Measurements from ENCODE around the gene CCDC146. TPM values are rescaled to one million over a fixed set of nuclear protein-coding genes. Genes with fewer than 3 reads are reported as not detected.

The CCDC146 gene
- total and polyA plus RNA-seq, 9 of the 15 experiments (the other 6 are each of a cell fraction or from before 2014, with no cell fraction given): 0.10 to 0.98 (median 0.26) TPM; not detected in 1

DNA sequence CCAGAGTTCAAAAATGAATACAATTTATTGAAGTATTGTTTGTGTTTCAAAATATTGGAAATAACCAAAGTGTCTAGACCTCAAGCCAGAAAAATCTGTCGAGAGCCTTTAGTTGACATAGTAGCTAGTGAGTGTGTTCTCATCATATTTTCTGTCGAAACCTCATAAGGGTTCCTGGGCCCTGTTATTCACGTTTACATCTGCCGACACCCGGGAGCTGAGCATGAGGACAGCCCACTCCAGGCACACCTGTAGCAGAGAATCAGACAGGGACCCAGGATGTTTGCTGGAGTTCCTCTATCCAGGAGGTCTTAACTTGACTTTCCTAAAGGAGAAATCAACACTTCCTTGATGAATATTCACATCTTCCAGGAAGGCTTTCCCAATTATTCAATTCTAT is 149.4 kb downstream of the CCDC146 start:
- FAIRE-seq (no peak), ATAC-seq (no peak), DNase-seq (ENCODE audit: extremely low read depth in 1 of 4, low spot score in 3 of 4) (no peak)
- H3K27ac ChIP-seq (ENCODE audit: extremely low read depth, low read depth, low read length): no peak overlapping the region
- ChIA-PET POLR2A (no interaction called here), CTCF (ENCODE audit: low intra/inter-chr PET ratio) (no interaction called here)
- no peak overlapping the region for H3K4me2 ChIP-seq (ENCODE audit: insufficient read depth, low read length)
- no peak overlapping the region for H2AFZ ChIP-seq (ENCODE audit: low read depth, low read length)
- no peaks in the 10 kb centered on the region for H4K20me1 ChIP-seq (replicated peaks; ENCODE audit: control insufficient read depth, insufficient read depth, low read length)
- no peaks in the 10 kb centered on the region for H3K9me3 ChIP-seq (replicated peaks; ENCODE audit: control insufficient read depth, insufficient read depth, low read depth, low read length)
- no TSS peak for BruUV-seq (replicated peaks)
- H3K36me3 ChIP-seq (ENCODE audit: control insufficient read depth, insufficient read depth, low read length): no peaks in the 10 kb centered on the region
- TF ChIP-seq ZNF586 (CRISPR knock-in tag; conservative IDR thresholded peaks at IDR 0.05) (no peak), STAT5B (CRISPR knock-in tag; IDR thresholded peaks at IDR 0.05) (no peak), PREB (CRISPR knock-in tag; IDR thresholded peaks at IDR 0.05) (no peak), HDAC3 (IDR thresholded peaks at IDR 0.05; ENCODE audit: borderline replicate concordance, partially characterized antibody) (no peak), CREBBP (IDR thresholded peaks at IDR 0.05; ENCODE audit: low read depth, low read length) (no peak), BRCA1 (IDR thresholded peaks at IDR 0.05) (no peak), BRCA1 (CRISPR knock-in tag; IDR thresholded peaks at IDR 0.05) (no peak), ZBTB26 (CRISPR knock-in tag; IDR thresholded peaks at IDR 0.05) (no peak), KLF10 (CRISPR knock-in tag; IDR thresholded peaks at IDR 0.05) (no peak), ATF3 (IDR thresholded peaks at IDR 0.05) (no peak), ATF3 (CRISPR knock-in tag; conservative IDR thresholded peaks at IDR 0.05) (no peak), CREB1 (IDR thresholded peaks at IDR 0.05) (no peak), CREB1 (CRISPR knock-in tag; IDR thresholded peaks at IDR 0.05) (no peak), KAT2B (IDR thresholded peaks at IDR 0.05; ENCODE audit: low read depth, low read length) (no peak)
- TF ChIP-seq, protein P1, sequence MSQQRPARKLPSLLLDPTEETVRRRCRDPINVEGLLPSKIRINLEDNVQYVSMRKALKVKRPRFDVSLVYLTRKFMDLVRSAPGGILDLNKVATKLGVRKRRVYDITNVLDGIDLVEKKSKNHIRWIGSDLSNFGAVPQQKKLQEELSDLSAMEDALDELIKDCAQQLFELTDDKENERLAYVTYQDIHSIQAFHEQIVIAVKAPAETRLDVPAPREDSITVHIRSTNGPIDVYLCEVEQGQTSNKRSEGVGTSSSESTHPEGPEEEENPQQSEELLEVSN (IDR thresholded peaks at IDR 0.05; ENCODE audit: borderline replicate concordance in 1 of 2, extremely low read depth in 1 of 2, insufficient read depth in 1 of 2, insufficient read length in 1 of 2, low read depth in 1 of 2, low read length in 1 of 2, poor library complexity in 1 of 2, severe bottlenecking in 1 of 2): no peak
- no peaks in the 10 kb centered on the region for H3K9me1 ChIP-seq (ENCODE audit: control insufficient read depth, insufficient read depth, low read length)
- WGBS (ENCODE audit: insufficient coverage, low coverage, missing lambda C conversion rate): 3% methylated on average over 5 of the region's 5 CpGs
- in situ Hi-C loops (cut with MboI): no loop called here
- H3K4me3 ChIP-seq: no peak overlapping the region
- intact Hi-C loops (cut with micrococcal nuclease): no loop called here
- H3K79me2 ChIP-seq (ENCODE audit: control insufficient read depth, insufficient read depth, low read length): no peaks in the 10 kb centered on the region
- H3K27me3 ChIP-seq (ENCODE audit: control insufficient read depth in 2 of 2, insufficient read depth in 2 of 2, low read length in 2 of 2): 0 out of 5 replicates have a peak, but pooled peaks cover 3% of the 10 kb centered on the region in 2 experiments
- no peaks in the 10 kb centered on the region for H3K4me1 ChIP-seq (replicated peaks in 1 of 2; ENCODE audit: control insufficient read depth in 2 of 2, insufficient read depth in 2 of 2, low read length in 2 of 2)
- H3K9ac ChIP-seq (ENCODE audit: insufficient read depth in 1 of 2, low read depth in 2 of 2, low read length in 2 of 2): no peak overlapping the region

Data from K562 (cell line).